ENCODE data around the gene SPIRE1. TPM values are rescaled to one million over a fixed set of nuclear protein-coding genes. Genes with fewer than 3 reads are reported as not detected.

SPIRE1 gene
- total and polyA plus RNA-seq, 3 experiments from 2014 or later = 2.2 to 9.9 (median 8.1) TPM

DNA sequence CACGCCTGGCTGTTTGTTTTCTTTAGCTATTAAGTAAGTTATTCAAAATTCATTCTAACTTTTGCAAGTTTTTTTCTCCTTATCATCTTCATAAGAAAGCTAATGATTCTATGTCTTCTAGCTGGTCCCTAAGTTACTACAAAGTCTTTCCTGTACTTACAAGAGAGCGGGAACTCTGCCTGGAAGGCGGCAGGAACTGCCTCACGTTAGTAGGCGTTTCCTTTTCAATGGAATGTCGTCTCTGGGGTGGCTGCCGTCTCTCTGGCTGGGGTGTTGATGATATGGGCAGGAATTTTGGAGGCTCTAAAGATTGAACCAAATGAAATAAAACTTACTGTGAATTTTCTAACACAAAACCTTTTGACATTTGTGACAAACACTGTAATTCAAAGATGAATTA, 194.7 kb downstream of the SPIRE1 start:
- peak overlapping the region in 1 of 8 donors; percentile 36 for H3K27ac Mint-ChIP-seq
- H3K27me3 Mint-ChIP-seq = peaks cover 0 to 2% of the 10 kb centered on the region in 2 donors
- no peaks in the 10 kb centered on the region for H3K36me3 Mint-ChIP-seq
- no peaks in the 10 kb centered on the region for H3K36me3 ChIP-seq (ENCODE audit: insufficient read depth, low read length)
- POLR2A ChIA-PET = no interaction called here
- H3K9me3 ChIP-seq (ENCODE audit: low read length) = no peaks in the 10 kb centered on the region
- H3K4me1 ChIP-seq (ENCODE audit: insufficient read depth, low read length) = no peaks in the 10 kb centered on the region
- CTCF ChIA-PET = no interaction called here
- no peaks in the 10 kb centered on the region for H3K27me3 ChIP-seq (ENCODE audit: insufficient read depth, low read length, poor library complexity, severe bottlenecking)
- no peaks in the 10 kb centered on the region for H3K4me1 Mint-ChIP-seq
- no peak for DNase-seq
- H3K9me3 Mint-ChIP-seq = no peaks in the 10 kb centered on the region
- no peak overlapping the region for H3K4me3 ChIP-seq (ENCODE audit: low read length)
- H3K27ac ChIP-seq (ENCODE audit: low read depth, low read length) = no peak overlapping the region
- no peak overlapping the region for H3K4me3 Mint-ChIP-seq

DNA sequence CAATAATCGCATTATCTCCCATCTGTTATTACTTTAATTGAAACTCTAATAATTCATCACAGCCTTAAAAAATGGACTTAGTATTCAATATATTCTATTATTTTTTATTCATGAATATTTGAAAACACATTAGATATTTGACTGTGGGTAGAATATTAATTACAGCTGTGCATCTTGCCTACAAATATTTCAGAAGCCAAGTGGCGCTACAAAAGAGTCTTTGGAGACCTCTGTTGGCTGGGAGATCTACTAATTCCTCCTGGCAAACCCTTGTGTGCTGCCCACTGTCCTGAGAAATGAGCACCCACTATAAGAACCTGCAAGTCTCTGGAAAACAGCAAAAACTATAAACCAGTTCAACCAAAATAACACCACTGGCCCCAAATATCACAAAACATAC, 195.7 kb downstream of the SPIRE1 start:
- H3K9me3 Mint-ChIP-seq = no peaks in the 10 kb centered on the region
- H3K4me3 ChIP-seq (ENCODE audit: low read length) = no peak overlapping the region
- no peak overlapping the region for H3K27ac ChIP-seq (ENCODE audit: low read depth, low read length)
- no peaks in the 10 kb centered on the region for H3K36me3 Mint-ChIP-seq
- H3K27me3 Mint-ChIP-seq = peaks cover 0 to 3% of the 10 kb centered on the region in 2 donors
- no peaks in the 10 kb centered on the region for H3K4me1 ChIP-seq (ENCODE audit: insufficient read depth, low read length)
- CTCF ChIA-PET = no interaction called here
- H3K4me3 Mint-ChIP-seq = no peak overlapping the region
- no peak overlapping the region for H3K27ac Mint-ChIP-seq
- no peaks in the 10 kb centered on the region for H3K4me1 Mint-ChIP-seq
- no peaks in the 10 kb centered on the region for H3K27me3 ChIP-seq (ENCODE audit: insufficient read depth, low read length, poor library complexity, severe bottlenecking)
- H3K36me3 ChIP-seq (ENCODE audit: insufficient read depth, low read length) = no peaks in the 10 kb centered on the region
- POLR2A ChIA-PET = no interaction called here
- DNase-seq = no peak
- H3K9me3 ChIP-seq (ENCODE audit: low read length) = no peaks in the 10 kb centered on the region

DNA sequence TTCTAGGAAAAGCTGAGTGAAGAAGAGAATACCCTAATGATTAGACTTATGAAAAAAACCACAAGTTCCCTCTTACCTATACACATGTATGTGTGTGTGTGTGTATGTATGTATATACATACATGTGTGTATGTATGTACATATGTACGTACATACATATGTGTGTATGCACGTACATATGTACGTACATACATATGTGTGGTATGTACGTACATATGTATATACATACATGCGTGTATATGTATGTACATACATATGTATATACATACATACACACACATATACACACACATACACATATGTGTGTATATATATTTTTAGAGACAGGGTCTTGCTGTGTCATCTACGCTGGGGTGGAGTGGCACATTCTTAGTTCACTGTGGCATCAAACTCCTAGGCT, 196.6 kb downstream of the SPIRE1 start:
- Histone ChIP-seq H3K9me3 (ENCODE audit: low read length) (no peaks in the 10 kb centered on the region), H3K27ac (ENCODE audit: low read depth, low read length) (no peak overlapping the region), H3K4me3 (ENCODE audit: low read length) (no peak overlapping the region), H3K27me3 (ENCODE audit: insufficient read depth, low read length, poor library complexity, severe bottlenecking) (no peaks in the 10 kb centered on the region), H3K36me3 (ENCODE audit: insufficient read depth, low read length) (no peaks in the 10 kb centered on the region), H3K4me1 (ENCODE audit: insufficient read depth, low read length) (no peaks in the 10 kb centered on the region)
- POLR2A ChIA-PET = no interaction called here
- no peak overlapping the region for H3K27ac Mint-ChIP-seq
- no peak overlapping the region for H3K4me3 Mint-ChIP-seq
- DNase-seq = no peak
- no peaks in the 10 kb centered on the region for H3K9me3 Mint-ChIP-seq
- peaks cover 0 to 3% of the 10 kb centered on the region in 2 donors for H3K27me3 Mint-ChIP-seq
- H3K4me1 Mint-ChIP-seq = no peaks in the 10 kb centered on the region
- CTCF ChIA-PET = no interaction called here
- no peaks in the 10 kb centered on the region for H3K36me3 Mint-ChIP-seq

DNA sequence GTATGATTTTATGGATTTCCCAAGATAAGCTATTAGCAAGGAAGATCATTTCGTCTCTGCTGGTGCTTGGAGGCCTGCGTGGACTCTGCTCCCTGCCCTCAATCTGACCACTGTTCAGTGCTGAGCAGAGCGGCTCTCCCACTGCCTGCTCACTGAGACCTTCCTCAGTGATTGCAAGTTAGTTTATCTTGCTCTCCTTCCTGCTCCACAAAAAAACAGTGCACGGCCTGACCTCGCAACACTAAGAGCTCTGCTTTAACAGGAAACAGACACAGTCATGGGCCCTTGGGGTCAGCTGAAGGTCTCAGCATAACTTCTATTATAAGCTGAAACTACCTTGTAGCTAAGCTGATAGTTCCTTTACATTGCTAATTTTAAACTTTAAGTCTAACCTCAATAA, 197.0 kb downstream of the SPIRE1 start:
- no peak for DNase-seq
- Histone ChIP-seq H3K4me1 (ENCODE audit: insufficient read depth, low read length) (no peaks in the 10 kb centered on the region), H3K36me3 (ENCODE audit: insufficient read depth, low read length) (no peaks in the 10 kb centered on the region), H3K27me3 (ENCODE audit: insufficient read depth, low read length, poor library complexity, severe bottlenecking) (no peaks in the 10 kb centered on the region), H3K4me3 (ENCODE audit: low read length) (no peak overlapping the region), H3K9me3 (ENCODE audit: low read length) (no peaks in the 10 kb centered on the region), H3K27ac (ENCODE audit: low read depth, low read length) (no peak overlapping the region)
- Mint-ChIP-seq H3K27ac (peak overlapping the region in 1 of 8 donors; percentile 14), H3K36me3 (no peaks in the 10 kb centered on the region), H3K4me1 (no peaks in the 10 kb centered on the region), H3K9me3 (no peaks in the 10 kb centered on the region), H3K4me3 (no peak overlapping the region), H3K27me3 (peaks cover 0 to 3% of the 10 kb centered on the region in 2 donors)
- ChIA-PET CTCF (no interaction called here), POLR2A (no interaction called here)

DNA sequence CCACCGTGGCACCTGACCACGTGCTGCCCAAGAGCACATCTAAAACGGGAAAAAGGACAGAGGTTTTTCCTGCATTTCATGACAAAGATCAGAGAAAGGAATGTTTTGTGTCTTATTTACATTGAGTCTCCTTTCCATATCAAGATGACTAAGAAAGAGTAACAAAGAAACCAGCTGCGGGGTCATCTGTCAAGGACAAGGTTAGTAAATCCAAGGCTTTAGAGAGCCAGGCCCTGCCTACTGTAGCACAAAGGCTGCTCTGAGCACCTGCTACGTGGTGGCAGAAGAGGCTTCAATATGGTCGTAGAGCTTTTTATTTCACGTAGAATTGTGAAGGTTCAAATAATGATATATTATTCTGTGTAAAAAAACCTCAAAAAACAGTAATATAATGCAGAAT, 199.1 kb downstream of the SPIRE1 start:
- no peak overlapping the region for H3K4me3 ChIP-seq (ENCODE audit: low read length)
- Mint-ChIP-seq H3K27me3 (peaks cover 0 to 3% of the 10 kb centered on the region in 2 donors), H3K4me1 (no peaks in the 10 kb centered on the region), H3K4me3 (no peak overlapping the region), H3K27ac (no peak overlapping the region), H3K36me3 (peaks cover 0 to 3% (median 0%) of the 10 kb centered on the region in 3 donors), H3K9me3 (no peaks in the 10 kb centered on the region)
- POLR2A ChIA-PET = no interaction called here
- H3K4me1 ChIP-seq (ENCODE audit: insufficient read depth, low read length) = no peaks in the 10 kb centered on the region
- no peak for DNase-seq
- CTCF ChIA-PET = no interaction called here
- H3K9me3 ChIP-seq (ENCODE audit: low read length) = no peaks in the 10 kb centered on the region
- H3K36me3 ChIP-seq (ENCODE audit: insufficient read depth, low read length) = no peaks in the 10 kb centered on the region
- H3K27ac ChIP-seq (ENCODE audit: low read depth, low read length) = no peak overlapping the region
- no peaks in the 10 kb centered on the region for H3K27me3 ChIP-seq (ENCODE audit: insufficient read depth, low read length, poor library complexity, severe bottlenecking)

DNA sequence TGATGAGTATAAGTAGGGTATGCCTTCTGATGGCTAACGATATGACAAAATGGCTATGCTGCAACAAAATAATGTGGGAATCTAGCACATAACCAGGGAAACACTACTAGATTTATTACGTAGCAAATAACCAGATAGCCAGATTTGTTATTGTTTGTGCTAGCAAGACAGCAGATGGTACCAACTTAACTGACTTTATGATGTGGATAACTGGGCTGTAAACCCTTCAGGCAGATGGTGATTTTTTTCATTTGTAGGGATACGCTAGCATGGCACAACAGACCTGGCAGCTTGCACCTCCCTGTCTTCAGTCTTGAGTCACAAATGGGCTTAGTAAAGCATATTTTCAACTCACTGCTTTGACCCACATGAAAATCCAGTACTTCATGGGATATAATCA, 201.5 kb downstream of the SPIRE1 start:
- Histone ChIP-seq H3K4me3 (ENCODE audit: low read length) (no peak overlapping the region), H3K9me3 (ENCODE audit: low read length) (no peaks in the 10 kb centered on the region), H3K27me3 (ENCODE audit: insufficient read depth, low read length, poor library complexity, severe bottlenecking) (no peaks in the 10 kb centered on the region), H3K27ac (ENCODE audit: low read depth, low read length) (no peak overlapping the region), H3K4me1 (ENCODE audit: insufficient read depth, low read length) (no peaks in the 10 kb centered on the region), H3K36me3 (ENCODE audit: insufficient read depth, low read length) (no peaks in the 10 kb centered on the region)
- Mint-ChIP-seq H3K4me3 (no peak overlapping the region), H3K9me3 (no peaks in the 10 kb centered on the region), H3K4me1 (no peaks in the 10 kb centered on the region), H3K27me3 (peaks cover 0 to 3% of the 10 kb centered on the region in 2 donors), H3K27ac (no peak overlapping the region), H3K36me3 (peaks cover 0 to 3% (median 0%) of the 10 kb centered on the region in 3 donors)
- ChIA-PET CTCF (no interaction called here), POLR2A (no interaction called here)
- DNase-seq = no peak

DNA sequence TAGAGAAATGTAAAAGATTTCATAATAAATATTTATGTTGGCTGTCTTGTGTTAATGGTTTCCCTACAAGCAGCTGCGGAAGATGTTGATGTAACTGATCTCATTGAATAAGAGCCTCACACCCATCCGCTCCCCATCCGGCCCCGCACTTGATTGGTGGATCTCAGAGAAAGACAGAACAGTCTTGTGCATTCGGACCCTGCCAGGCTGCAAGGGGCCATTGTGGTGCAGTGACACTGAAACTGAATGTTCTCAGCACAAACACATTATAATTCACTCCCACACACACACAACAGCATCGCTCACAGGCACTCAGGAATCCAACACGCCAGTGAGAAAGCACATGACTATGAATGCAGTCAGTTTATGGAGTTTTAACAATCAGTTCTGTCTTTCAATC, 202.4 kb downstream of the SPIRE1 start:
- H3K9me3 Mint-ChIP-seq = no peaks in the 10 kb centered on the region
- H3K4me3 Mint-ChIP-seq = no peak overlapping the region
- ChIA-PET CTCF (no interaction called here), POLR2A (no interaction called here)
- no peak for DNase-seq
- H3K27me3 ChIP-seq (ENCODE audit: insufficient read depth, low read length, poor library complexity, severe bottlenecking) = no peaks in the 10 kb centered on the region
- no peaks in the 10 kb centered on the region for H3K4me1 Mint-ChIP-seq
- H3K4me1 ChIP-seq (ENCODE audit: insufficient read depth, low read length) = no peaks in the 10 kb centered on the region
- no peak overlapping the region for H3K4me3 ChIP-seq (ENCODE audit: low read length)
- H3K27ac ChIP-seq (ENCODE audit: low read depth, low read length) = no peak overlapping the region
- H3K27me3 Mint-ChIP-seq = peaks cover 0 to 3% of the 10 kb centered on the region in 2 donors
- peaks cover 0 to 3% (median 0%) of the 10 kb centered on the region in 3 donors for H3K36me3 Mint-ChIP-seq
- H3K9me3 ChIP-seq (ENCODE audit: low read length) = no peaks in the 10 kb centered on the region
- H3K27ac Mint-ChIP-seq = no peak overlapping the region
- no peaks in the 10 kb centered on the region for H3K36me3 ChIP-seq (ENCODE audit: insufficient read depth, low read length)

DNA sequence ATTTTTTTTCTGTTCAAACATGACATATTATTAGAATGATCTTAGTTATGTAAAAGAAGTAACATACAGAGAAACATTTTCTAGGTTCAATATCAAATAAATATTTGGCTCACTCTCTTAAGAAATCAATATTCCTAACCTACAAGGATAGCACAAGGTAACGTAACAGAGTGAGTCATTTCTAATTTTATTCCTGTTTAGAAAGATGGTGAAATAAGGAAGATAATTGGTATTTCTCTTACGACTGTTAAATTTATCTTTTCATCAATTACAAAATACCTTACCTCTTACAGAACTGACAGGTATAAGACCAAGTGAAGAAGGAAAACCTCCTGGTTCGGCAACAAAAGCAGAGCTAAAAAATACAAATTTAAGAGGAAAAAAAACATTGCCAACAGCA, 205.1 kb downstream of the SPIRE1 start:
- Mint-ChIP-seq H3K36me3 (peaks cover 0 to 8% (median 3%) of the 10 kb centered on the region in 3 donors), H3K4me1 (no peaks in the 10 kb centered on the region), H3K27me3 (peaks cover 0 to 1% of the 10 kb centered on the region in 2 donors), H3K9me3 (no peaks in the 10 kb centered on the region), H3K27ac (no peak overlapping the region), H3K4me3 (no peak overlapping the region)
- H3K4me3 ChIP-seq (ENCODE audit: low read length) = no peak overlapping the region
- POLR2A ChIA-PET = no interaction called here
- H3K27me3 ChIP-seq (ENCODE audit: insufficient read depth, low read length, poor library complexity, severe bottlenecking) = no peaks in the 10 kb centered on the region
- no peak overlapping the region for H3K27ac ChIP-seq (ENCODE audit: low read depth, low read length)
- CTCF ChIA-PET = no interaction called here
- H3K36me3 ChIP-seq (ENCODE audit: insufficient read depth, low read length) = no peaks in the 10 kb centered on the region
- DNase-seq = no peak
- H3K9me3 ChIP-seq (ENCODE audit: low read length) = no peaks in the 10 kb centered on the region
- H3K4me1 ChIP-seq (ENCODE audit: insufficient read depth, low read length) = no peaks in the 10 kb centered on the region

DNA sequence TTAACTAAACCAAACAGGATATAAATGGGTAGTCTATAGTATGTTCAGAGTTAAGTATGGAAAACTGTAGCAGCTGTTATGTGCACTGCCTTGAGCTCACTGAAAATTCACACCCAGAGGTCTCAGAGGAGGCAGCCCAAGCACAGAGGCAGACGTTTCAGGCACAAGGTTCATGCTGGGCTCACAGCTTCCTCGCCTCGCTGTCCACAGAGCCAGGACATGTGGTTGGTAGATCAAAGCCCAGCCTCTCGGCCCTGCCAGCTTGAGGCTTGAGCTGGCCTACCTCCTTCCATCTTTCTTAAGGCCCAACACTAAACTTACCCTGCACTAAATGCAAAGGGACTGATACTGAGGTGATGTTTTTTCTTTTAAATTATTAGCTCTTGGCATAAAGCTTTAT, 206.5 kb downstream of the SPIRE1 start:
- ChIA-PET CTCF (interaction anchor here (1.5 kb wide), 1 partner anchor 10 kb away, joined by 3 read pairs; no protein-coding TSS in a partner anchor), POLR2A (no interaction called here)
- Mint-ChIP-seq H3K4me1 (no peaks in the 10 kb centered on the region), H3K4me3 (no peak overlapping the region), H3K9me3 (no peaks in the 10 kb centered on the region), H3K36me3 (peaks cover 0 to 8% (median 3%) of the 10 kb centered on the region in 3 donors), H3K27me3 (no peaks in the 10 kb centered on the region), H3K27ac (no peak overlapping the region)
- no peaks in the 10 kb centered on the region for H3K9me3 ChIP-seq (ENCODE audit: low read length)
- H3K4me3 ChIP-seq (ENCODE audit: low read length) = no peak overlapping the region
- no peaks in the 10 kb centered on the region for H3K4me1 ChIP-seq (ENCODE audit: insufficient read depth, low read length)
- no peaks in the 10 kb centered on the region for H3K27me3 ChIP-seq (ENCODE audit: insufficient read depth, low read length, poor library complexity, severe bottlenecking)
- DNase-seq = no peak
- no peaks in the 10 kb centered on the region for H3K36me3 ChIP-seq (ENCODE audit: insufficient read depth, low read length)
- H3K27ac ChIP-seq (ENCODE audit: low read depth, low read length) = no peak overlapping the region
